ENCODE results near the gene SPATA13. TPM values are rescaled to one million over a fixed set of nuclear protein-coding genes. Genes with fewer than 3 reads are reported as not detected.

SPATA13 gene
- total RNA-seq, 2 experiments from 2014 or later: 58.0 to 59.4 TPM

DNA sequence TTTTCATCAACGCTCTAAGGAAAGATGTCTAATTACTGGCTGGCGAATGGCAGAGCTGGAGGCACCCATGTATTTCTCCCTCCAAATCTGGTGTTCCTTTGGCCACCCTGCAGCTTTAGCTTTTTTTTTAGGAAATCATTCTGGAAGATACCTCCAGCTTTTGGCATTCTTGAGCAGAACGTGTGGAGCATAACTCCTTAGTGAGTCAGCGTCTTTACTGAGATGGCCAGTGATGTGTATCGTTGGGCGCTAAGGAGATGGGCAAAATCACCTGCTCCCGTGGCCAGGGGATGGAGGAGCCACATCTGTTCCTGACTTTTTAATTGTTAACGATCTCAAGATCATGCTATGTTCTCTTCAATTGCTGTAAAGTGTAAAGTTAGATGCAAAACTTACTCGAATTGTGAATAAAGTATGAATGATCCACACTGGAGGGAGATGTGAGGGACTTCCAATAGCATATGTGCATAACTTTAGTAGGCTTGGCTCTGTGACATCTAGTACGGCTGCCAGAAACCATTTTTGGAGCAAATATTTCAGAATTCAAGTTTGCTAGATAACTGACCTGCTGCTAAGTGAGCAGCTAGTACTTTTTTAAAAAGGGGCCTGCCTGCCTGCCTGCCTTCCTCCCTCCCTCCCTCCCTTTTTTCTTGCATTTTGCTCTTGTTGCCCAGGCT, 124.5 kb downstream of the SPATA13 start:
- no peak overlapping the region for H3K27ac Mint-ChIP-seq
- H3K36me3 Mint-ChIP-seq: peaks cover 23% of the 10 kb centered on the region
- peaks cover 21% of the 10 kb centered on the region for H3K4me1 Mint-ChIP-seq
- H3K27me3 Mint-ChIP-seq: no peaks in the 10 kb centered on the region
- no peaks in the 10 kb centered on the region for H3K9me3 Mint-ChIP-seq
- H3K4me3 Mint-ChIP-seq: no peak overlapping the region
- DNase-seq: no peak

DNA sequence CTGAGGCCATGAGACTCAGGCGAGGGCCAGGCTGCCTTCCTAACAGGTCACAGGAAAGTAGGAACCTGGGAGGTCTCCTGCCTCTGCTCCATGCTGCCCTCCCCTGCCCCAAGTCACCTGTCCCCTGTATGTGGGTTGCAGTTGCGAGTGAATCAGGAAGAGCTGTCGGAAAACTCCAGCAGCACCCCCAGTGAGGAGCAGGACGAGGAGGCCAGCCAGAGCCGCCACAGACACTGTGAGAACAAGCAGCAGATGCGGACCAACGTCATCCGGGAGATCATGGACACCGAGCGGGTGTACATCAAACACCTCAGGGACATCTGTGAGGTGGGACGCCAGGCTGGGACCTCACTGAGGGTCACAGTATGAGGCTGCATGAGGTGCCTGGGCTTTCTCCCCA, 126.1 kb downstream of the SPATA13 start:
- no peak for DNase-seq
- peaks cover 8% of the 10 kb centered on the region for H3K4me1 Mint-ChIP-seq
- H3K9me3 Mint-ChIP-seq: no peaks in the 10 kb centered on the region
- H3K36me3 Mint-ChIP-seq: peaks cover 20% of the 10 kb centered on the region
- no peak overlapping the region for H3K4me3 Mint-ChIP-seq
- H3K27me3 Mint-ChIP-seq: no peaks in the 10 kb centered on the region
- H3K27ac Mint-ChIP-seq: no peak overlapping the region

DNA sequence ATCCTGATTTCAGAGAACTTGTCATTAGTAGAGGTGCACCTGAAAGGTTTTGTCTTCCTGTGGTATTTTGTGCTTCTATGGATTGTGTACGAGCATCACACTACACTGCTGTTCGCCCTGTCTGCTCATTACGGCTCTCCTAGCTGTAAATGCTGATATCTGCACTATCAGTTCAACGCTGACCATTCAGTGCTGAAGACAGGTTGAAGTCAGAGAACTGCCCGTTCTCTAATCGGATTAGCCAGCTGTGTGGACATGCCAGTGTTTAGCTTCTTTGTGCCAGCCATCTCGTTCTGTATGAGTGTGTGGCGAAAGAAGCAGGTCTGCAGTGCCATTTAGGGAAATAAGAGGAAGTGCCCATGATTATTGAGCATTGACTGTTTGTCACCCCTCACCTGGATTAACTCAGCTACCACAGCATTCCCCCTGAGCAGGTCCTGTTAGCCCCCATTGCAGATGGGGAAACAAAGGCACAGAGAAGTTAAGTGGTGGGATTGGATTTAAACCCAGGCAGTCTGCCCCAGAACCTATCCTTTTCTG, 127.3 kb downstream of the SPATA13 start:
- H3K36me3 Mint-ChIP-seq: peaks cover 22% of the 10 kb centered on the region
- no peak for DNase-seq
- peaks cover 2% of the 10 kb centered on the region for H3K4me1 Mint-ChIP-seq
- no peak overlapping the region for H3K27ac Mint-ChIP-seq
- no peaks in the 10 kb centered on the region for H3K9me3 Mint-ChIP-seq
- no peak overlapping the region for H3K4me3 Mint-ChIP-seq
- no peaks in the 10 kb centered on the region for H3K27me3 Mint-ChIP-seq

DNA sequence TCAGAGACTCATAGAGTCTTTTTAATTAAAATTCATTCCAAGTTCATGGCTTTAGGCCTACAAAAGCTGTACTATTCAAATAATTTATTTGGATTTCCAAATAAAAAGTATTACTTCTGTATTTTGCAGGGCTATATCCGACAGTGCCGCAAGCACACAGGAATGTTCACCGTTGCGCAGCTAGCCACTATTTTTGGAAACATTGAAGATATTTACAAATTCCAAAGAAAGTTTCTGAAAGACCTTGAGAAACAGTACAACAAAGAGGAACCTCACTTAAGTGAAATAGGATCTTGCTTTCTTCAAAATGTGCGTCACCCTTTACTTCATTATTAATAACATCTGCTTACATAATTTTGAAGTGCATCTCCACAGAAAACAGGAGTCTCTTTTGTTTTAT, 128.3 kb downstream of the SPATA13 start:
- H3K4me3 Mint-ChIP-seq: no peak overlapping the region
- H3K9me3 Mint-ChIP-seq: no peaks in the 10 kb centered on the region
- no peak for DNase-seq
- peaks cover under 1% of the 10 kb centered on the region for H3K4me1 Mint-ChIP-seq
- H3K36me3 Mint-ChIP-seq: peaks cover 26% of the 10 kb centered on the region
- no peaks in the 10 kb centered on the region for H3K27me3 Mint-ChIP-seq
- H3K27ac Mint-ChIP-seq: no peak overlapping the region

DNA sequence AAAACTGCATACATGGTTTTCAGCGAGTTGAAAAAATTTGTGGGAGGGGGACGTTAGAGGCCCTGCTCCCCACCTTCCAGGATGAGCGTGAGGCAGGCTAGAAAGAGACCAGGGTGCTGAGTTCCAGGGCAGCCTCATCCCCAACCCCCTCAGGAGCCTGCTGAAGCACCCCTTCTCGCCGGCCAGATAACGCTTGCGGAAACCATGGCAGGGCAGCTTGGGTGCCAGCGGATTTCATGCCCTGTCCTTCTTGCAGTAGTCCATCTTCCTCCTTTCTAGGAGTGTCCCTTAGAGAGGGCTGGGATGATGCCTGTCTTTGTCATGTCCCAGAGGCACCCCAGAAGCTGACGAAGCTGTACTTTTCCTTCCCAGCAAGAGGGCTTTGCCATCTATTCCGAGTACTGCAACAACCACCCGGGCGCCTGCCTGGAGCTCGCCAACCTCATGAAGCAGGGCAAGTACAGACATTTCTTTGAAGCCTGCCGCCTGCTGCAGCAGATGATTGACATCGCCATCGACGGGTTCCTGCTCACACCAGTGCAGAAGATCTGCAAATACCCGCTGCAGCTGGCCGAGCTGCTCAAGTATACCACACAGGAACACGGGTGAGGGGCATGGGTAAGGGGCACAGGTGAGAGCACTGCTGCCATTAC, 129.9 kb downstream of the SPATA13 start:
- no peaks in the 10 kb centered on the region for H3K4me1 Mint-ChIP-seq
- H3K27me3 Mint-ChIP-seq: no peaks in the 10 kb centered on the region
- H3K9me3 Mint-ChIP-seq: no peaks in the 10 kb centered on the region
- H3K27ac Mint-ChIP-seq: no peak overlapping the region
- H3K4me3 Mint-ChIP-seq: no peak overlapping the region
- DNase-seq: no peak
- peaks cover 37% of the 10 kb centered on the region for H3K36me3 Mint-ChIP-seq

DNA sequence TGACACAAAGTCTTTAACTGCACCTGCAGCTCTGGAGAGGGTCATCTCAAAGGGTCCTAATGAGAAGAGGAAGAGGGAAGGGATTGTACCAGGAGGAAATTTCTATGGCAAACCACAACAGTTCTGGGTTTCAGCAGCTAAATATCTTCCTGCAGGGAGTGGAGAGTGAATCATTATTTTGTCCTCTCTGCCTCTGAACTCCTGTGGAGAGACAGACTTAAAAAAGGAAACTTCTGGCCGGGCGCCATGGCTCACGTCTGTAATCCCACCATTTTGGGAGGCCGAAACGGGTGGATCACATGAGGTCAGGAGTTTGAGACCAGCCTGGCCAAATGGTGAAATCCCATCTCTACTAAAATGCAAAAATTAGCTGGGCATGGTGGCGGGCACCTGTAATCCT, 132.0 kb downstream of the SPATA13 start:
- Mint-ChIP-seq H3K27ac (peak overlapping the region; percentile 6), H3K36me3 (peaks cover 37% of the 10 kb centered on the region), H3K9me3 (no peaks in the 10 kb centered on the region), H3K4me1 (no peaks in the 10 kb centered on the region), H3K27me3 (no peaks in the 10 kb centered on the region), H3K4me3 (no peak overlapping the region)
- no peak for DNase-seq

DNA sequence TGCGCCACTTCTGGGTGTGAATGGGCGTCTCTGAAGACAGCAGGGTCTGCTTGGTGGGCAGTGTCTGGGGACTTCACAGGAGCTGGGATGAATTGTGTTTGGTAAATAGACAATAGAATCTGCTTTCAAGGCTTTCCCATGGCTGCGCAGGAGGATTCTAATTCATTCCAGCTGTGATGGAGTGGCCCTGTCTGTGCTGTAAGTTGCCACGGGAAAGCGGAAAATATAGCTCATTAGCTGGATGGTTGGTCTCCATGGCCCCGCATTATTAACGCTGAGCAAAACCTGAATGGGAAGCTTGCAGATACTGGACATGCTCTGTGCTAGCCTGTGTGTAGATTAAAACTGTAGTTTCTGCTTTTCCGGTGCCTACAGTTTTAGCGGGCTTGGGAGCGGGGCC, 133.2 kb downstream of the SPATA13 start:
- Mint-ChIP-seq H3K9me3 (no peaks in the 10 kb centered on the region), H3K4me1 (no peaks in the 10 kb centered on the region), H3K36me3 (peaks cover 39% of the 10 kb centered on the region), H3K27me3 (no peaks in the 10 kb centered on the region), H3K4me3 (no peak overlapping the region), H3K27ac (peak overlapping the region; percentile 45)
- DNase-seq: no peak

DNA sequence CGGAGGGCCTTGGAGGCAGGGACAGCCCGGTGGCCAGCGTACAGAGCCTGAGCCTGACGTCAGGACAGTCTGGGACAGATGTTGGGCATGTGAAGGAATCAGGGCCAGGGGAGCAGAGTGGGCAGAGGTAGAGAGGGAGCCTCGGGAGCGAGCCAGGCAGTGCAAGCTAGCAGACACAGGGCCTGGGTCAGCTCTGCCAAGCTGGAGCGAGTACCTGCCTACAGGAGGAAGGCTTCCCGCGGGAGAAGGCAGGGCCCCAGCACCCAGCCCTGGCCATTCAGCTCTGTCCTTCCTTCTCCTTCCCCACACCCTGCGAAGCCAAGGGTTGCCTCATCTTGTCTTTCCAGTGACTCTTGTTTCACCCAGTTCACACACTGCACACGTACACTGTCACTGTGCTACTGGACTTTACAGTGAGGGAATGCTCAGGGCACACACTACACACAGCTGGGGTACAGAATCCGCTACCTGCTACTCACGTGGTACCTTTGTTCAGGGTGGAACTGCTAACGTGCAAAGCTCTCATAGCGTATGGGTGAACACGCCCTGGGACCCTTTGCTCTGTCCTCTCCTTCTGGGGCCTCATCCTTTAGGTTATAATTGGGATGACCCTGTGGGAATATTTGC, 139.1 kb downstream of the SPATA13 start:
- no peak overlapping the region for H3K4me3 Mint-ChIP-seq
- H3K36me3 Mint-ChIP-seq: peaks cover 32% of the 10 kb centered on the region
- H3K27me3 Mint-ChIP-seq: no peaks in the 10 kb centered on the region
- DNase-seq: no peak
- no peaks in the 10 kb centered on the region for H3K4me1 Mint-ChIP-seq
- no peaks in the 10 kb centered on the region for H3K9me3 Mint-ChIP-seq
- peak overlapping the region; percentile 55 for H3K27ac Mint-ChIP-seq

DNA sequence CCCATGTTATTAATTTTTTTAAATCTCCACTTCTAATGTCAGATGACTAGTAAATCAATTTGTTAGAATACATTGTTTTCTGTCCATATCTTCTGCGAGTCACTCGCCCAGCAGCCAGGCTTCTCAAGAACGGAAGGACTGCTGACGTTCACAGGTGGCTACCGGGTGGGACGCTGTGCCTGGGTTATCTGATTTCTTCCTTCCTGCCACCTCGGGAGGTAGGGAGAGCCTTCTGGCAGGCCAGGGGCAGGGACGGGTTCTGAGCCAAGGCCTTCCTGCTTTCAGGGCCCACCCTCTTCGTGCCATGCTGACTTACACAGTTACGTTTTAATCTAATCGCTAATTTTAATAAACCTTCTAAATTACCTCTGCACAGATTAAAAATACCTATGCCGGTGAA, 140.9 kb downstream of the SPATA13 start:
- Mint-ChIP-seq H3K36me3 (peaks cover 35% of the 10 kb centered on the region), H3K4me1 (peaks cover 3% of the 10 kb centered on the region), H3K9me3 (no peaks in the 10 kb centered on the region), H3K27me3 (no peaks in the 10 kb centered on the region), H3K4me3 (no peak overlapping the region), H3K27ac (peak overlapping the region; percentile 29)
- no peak for DNase-seq

DNA sequence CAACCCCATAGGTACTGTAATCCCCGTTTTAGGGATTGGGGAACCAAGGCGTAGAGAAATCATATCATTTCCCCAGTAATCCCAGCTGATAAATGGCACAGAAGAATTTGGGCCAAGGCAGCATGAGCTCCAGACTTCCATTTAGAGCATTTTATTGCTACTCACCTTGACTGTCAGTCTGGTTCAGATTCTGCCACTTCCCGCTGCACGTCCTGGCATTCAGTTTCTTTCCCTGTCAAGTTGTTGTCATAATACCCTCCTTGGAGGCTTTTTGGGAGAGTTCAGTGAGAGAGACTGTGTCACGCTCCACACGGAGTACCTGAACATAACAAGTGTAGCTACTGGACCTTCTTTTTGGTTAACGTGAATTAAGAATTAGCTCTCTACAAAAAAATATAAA, 141.4 kb downstream of the SPATA13 start:
- Mint-ChIP-seq H3K4me1 (peaks cover 3% of the 10 kb centered on the region), H3K36me3 (peaks cover 35% of the 10 kb centered on the region), H3K27me3 (no peaks in the 10 kb centered on the region), H3K4me3 (no peak overlapping the region), H3K9me3 (no peaks in the 10 kb centered on the region), H3K27ac (no peak overlapping the region)
- no peak for DNase-seq

DNA sequence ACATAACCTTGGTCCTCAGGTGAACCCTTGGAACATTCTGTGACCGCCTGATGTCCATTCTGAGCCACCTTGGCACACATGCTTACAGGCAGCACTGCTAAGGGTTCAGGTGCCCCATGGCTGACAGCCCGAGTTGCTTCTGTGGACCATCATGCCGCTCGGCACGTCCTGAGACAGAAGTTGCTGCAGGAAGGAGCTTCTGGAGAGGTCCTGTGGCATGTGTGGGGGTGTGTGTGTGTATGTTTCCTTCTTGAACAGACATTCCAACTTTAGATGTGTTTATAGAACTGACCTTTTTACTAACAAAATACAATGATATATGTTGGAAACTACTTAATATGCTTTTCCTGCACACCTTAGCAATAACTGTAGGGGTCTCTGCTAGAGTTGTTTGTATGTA, 144.1 kb downstream of the SPATA13 start:
- H3K36me3 Mint-ChIP-seq: peaks cover 30% of the 10 kb centered on the region
- H3K4me3 Mint-ChIP-seq: no peak overlapping the region
- DNase-seq: no peak
- no peak overlapping the region for H3K27ac Mint-ChIP-seq
- no peaks in the 10 kb centered on the region for H3K27me3 Mint-ChIP-seq
- H3K9me3 Mint-ChIP-seq: no peaks in the 10 kb centered on the region
- H3K4me1 Mint-ChIP-seq: peaks cover 3% of the 10 kb centered on the region

DNA sequence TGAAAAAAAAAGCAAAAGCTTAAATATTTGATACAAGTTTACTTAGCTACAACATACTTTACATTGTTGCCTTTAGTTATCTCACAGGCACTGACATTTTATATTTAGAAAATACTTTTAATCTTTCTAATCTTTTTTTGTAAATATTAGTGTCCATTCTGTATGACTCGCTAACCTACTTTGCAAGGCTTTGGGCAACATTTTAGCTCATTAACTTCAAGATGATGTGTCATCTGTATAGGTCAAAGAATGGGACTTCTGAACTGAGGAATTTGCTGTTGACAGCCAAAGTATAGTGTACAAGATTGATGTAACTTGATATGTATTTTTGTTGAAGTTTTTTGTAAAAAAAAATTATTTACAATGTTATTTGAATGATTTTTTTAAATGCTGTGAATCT, 146.1 kb downstream of the SPATA13 start:
- H3K36me3 Mint-ChIP-seq: peaks cover 24% of the 10 kb centered on the region
- DNase-seq: no peak
- H3K4me1 Mint-ChIP-seq: peaks cover 3% of the 10 kb centered on the region
- H3K27ac Mint-ChIP-seq: no peak overlapping the region
- H3K27me3 Mint-ChIP-seq: no peaks in the 10 kb centered on the region
- H3K9me3 Mint-ChIP-seq: no peaks in the 10 kb centered on the region
- H3K4me3 Mint-ChIP-seq: no peak overlapping the region

DNA sequence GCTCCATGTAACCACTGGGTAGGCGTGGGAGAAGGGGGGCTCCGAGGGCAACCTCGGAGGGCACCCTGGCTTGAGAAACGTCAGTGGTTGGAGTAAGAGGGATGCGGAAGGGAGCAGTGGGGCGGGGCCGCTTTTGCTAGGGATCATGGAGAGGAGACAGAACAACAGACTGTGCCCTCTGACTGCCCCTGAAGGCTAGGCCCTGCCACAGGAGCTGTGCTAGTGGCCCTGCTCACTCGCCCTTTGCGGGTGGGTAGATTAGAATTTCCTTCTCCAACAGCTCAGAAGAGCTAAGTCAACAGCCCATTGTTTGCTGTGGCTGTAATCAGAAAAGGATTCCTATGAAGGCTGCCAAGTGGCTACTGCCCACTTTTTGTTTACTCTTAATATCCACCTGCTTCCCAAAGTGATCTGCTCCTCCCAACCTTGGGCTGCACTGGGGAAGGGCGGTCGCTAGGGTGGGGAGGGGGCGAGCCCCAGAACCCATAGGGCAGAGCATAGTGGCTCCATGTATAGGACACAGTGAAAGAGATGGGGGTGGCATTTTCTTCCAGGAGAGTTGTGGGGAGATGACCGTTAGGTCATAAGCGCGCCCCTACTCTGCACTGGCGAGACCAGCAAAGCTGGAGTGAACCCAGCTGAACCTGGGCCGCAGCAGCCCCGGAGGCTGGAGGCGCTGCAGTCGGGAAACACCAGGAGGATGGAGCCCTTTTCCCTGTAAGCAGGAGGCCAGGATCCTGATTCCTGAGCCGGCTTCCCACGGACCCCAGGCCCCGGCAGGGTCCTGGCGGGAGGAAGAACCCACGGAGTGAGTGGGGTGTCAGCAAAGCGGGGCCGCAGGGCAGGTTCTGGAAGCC, 146.9 kb downstream of the SPATA13 start:
- H3K4me1 Mint-ChIP-seq: peaks cover 3% of the 10 kb centered on the region
- H3K4me3 Mint-ChIP-seq: no peak overlapping the region
- peaks cover 22% of the 10 kb centered on the region for H3K36me3 Mint-ChIP-seq
- H3K27ac Mint-ChIP-seq: peak overlapping the region; percentile 34
- H3K9me3 Mint-ChIP-seq: no peaks in the 10 kb centered on the region
- no peaks in the 10 kb centered on the region for H3K27me3 Mint-ChIP-seq
- no peak for DNase-seq

DNA sequence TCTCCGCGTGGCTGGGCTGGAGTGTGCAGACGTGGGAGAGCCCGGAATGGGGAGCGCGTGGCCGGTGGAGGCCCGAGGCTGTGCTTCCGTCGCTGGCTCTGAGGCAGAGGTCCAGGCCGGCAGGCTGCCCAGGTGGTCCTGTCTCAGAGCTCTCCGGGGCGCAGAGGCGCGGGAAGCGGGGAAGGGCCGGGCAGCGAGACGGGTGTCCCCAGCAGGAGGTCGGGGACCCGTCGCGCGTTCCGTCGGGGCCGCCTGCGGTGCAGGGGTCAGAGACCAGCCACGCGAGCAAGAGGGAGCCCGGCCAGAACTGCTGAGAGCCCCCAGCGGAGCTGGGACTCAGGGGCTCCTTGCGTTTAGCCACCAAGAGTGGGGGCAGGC, 147.5 kb downstream of the SPATA13 start:
- H3K9me3 Mint-ChIP-seq: no peaks in the 10 kb centered on the region
- peak overlapping the region; percentile 34 for H3K27ac Mint-ChIP-seq
- H3K4me1 Mint-ChIP-seq: peaks cover 3% of the 10 kb centered on the region
- H3K36me3 Mint-ChIP-seq: peaks cover 19% of the 10 kb centered on the region
- no peaks in the 10 kb centered on the region for H3K27me3 Mint-ChIP-seq
- H3K4me3 Mint-ChIP-seq: no peak overlapping the region
- no peak for DNase-seq

DNA sequence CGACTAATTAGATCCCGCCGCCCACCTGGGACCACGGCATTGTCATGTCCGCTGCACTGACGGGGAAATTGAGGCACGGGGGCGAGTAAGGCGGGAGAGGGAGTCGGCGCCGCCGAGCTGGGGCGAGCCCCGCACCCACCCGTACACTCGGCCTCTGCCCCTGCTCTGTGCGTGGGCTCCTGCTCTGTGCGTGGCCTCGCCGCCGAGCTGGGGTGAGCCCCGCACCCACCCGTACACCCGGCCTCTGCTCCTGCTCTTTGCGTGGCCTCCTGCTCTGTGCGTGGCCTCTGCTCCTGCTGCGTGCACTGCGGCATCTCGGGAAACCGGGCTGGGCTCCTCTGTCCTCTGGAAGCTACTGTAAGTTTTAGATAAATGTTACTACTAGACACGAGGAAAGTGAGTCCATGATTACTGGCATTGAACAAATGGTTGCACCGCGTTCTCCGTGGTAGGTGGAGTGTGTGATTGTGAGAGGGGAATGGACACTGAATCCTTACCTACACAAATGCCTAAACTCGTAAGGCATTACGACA, 148.0 kb downstream of the SPATA13 start:
- Mint-ChIP-seq H3K4me1 (peaks cover 3% of the 10 kb centered on the region), H3K4me3 (no peak overlapping the region), H3K9me3 (no peaks in the 10 kb centered on the region), H3K27ac (no peak overlapping the region), H3K27me3 (no peaks in the 10 kb centered on the region), H3K36me3 (peaks cover 17% of the 10 kb centered on the region)
- DNase-seq: no peak

Data from activated naive CD8-positive, alpha-beta T cell treated with anti-CD3 and anti-CD28 coated beads for 36 hours (primary cell).